GM21737 (cell line): ENCODE measurements around the gene GCH1.
"Not testable (repeated sequence)": the region's sequence is repeated elsewhere in the genome, so short reads cannot be mapped to it uniquely, and the experiment has no call there.

Experiments used
- ATAC-seq: cut with Tn5 transposase; IDR thresholded peaks from one replicate; pipeline ENCODE4 v1.9.1; 2021; ENCODE audit warnings: mild to moderate bottlenecking, moderate library complexity; ENCODE audit not compliant: unreplicated experiment

Gene GCH1

GRCh38 chr14:54902521-54903420, at the start of gene GCH1:
Gene GCH1 (minus strand): TSS chr14:54902826. CDS start chr14:54902663, 163 bp downstream.
- peak; percentile 82 for ATAC-seq

GRCh38 chr14:54947230-54947629, 44.6 kb upstream of the GCH1 start:
- no peak for ATAC-seq

- ATAC-seq, result no peak
Observed at GRCh38 chr14:54946500-54946899, 43.9 kb upstream of the GCH1 start.

GRCh38 chr14:54944737-54945391, 42.2 kb upstream of the GCH1 start:
- no peak for ATAC-seq

- ATAC-seq, result no peak
Observed at GRCh38 chr14:54942913-54943312, 40.3 kb upstream of the GCH1 start.

GRCh38 chr14:54936816-54937215, 34.2 kb upstream of the GCH1 start:
- ATAC-seq, result no peak

GRCh38 chr14:54935958-54936357, 33.3 kb upstream of the GCH1 start:
- no peak for ATAC-seq

GRCh38 chr14:54935100-54935499, 32.5 kb upstream of the GCH1 start:
- no peak for ATAC-seq

GRCh38 chr14:54933006-54933405, 30.4 kb upstream of the GCH1 start:
- ATAC-seq, result no peak

- no peak for ATAC-seq
Observed at GRCh38 chr14:54931598-54932340, 29.1 kb upstream of the GCH1 start.

- no peak for ATAC-seq
Observed at GRCh38 chr14:54931101-54931500, 28.5 kb upstream of the GCH1 start.

- ATAC-seq, result no peak
Observed at GRCh38 chr14:54929556-54929955, 26.9 kb upstream of the GCH1 start.

GRCh38 chr14:54928216-54928615, 25.6 kb upstream of the GCH1 start:
- ATAC-seq, result no peak

- no peak for ATAC-seq
Observed at GRCh38 chr14:54927551-54927950, 24.9 kb upstream of the GCH1 start.

- not testable (repeated sequence) for ATAC-seq
Observed at GRCh38 chr14:54926570-54926969, 23.9 kb upstream of the GCH1 start.

GRCh38 chr14:54922598-54922997, 20.0 kb upstream of the GCH1 start:
- ATAC-seq, result no peak

GRCh38 chr14:54920052-54920451, 17.4 kb upstream of the GCH1 start:
- ATAC-seq, result no peak

GRCh38 chr14:54919330-54919729, 16.7 kb upstream of the GCH1 start:
- no peak for ATAC-seq

- no peak for ATAC-seq
Observed at GRCh38 chr14:54918427-54918826, 15.8 kb upstream of the GCH1 start.

GRCh38 chr14:54916101-54916500, 13.5 kb upstream of the GCH1 start:
- ATAC-seq, result no peak

GRCh38 chr14:54909817-54910558, 7.4 kb upstream of the GCH1 start:
- no peak for ATAC-seq
